ENCODE data around the gene PELI1.
"Not testable (repeated sequence)": the region's sequence is repeated elsewhere in the genome, so short reads cannot be mapped to it uniquely, and the experiment has no call there.

The PELI1 gene

GRCh38 chr2:64085936-64086335 is 58.3 kb downstream of the PELI1 start:
- DNase-seq (ENCODE audit: low read depth) = no peak

- no peak for DNase-seq (ENCODE audit: low read depth)
Observed at GRCh38 chr2:64081046-64081445, 63.2 kb downstream of the PELI1 start.

- DNase-seq (ENCODE audit: low read depth) = no peak
Observed at GRCh38 chr2:64080179-64080578, 64.0 kb downstream of the PELI1 start.

- DNase-seq (ENCODE audit: low read depth) = not testable (repeated sequence)
Observed at GRCh38 chr2:64079688-64080087, 64.5 kb downstream of the PELI1 start.

- DNase-seq (ENCODE audit: low read depth) = not testable (repeated sequence)
Observed at GRCh38 chr2:64076828-64077227, 67.4 kb downstream of the PELI1 start.

GRCh38 chr2:64074616-64075015 is 69.6 kb downstream of the PELI1 start:
- DNase-seq (ENCODE audit: low read depth) = not testable (repeated sequence)

- DNase-seq (ENCODE audit: low read depth) = no peak
Observed at GRCh38 chr2:64067326-64067725, 76.9 kb downstream of the PELI1 start.

- DNase-seq (ENCODE audit: low read depth) = no peak
Observed at GRCh38 chr2:64065516-64065915, 78.7 kb downstream of the PELI1 start.

- no peak for DNase-seq (ENCODE audit: low read depth)
Observed at GRCh38 chr2:64063924-64064331, 80.3 kb downstream of the PELI1 start.

- no peak for DNase-seq (ENCODE audit: low read depth)
Observed at GRCh38 chr2:64063454-64063853, 80.8 kb downstream of the PELI1 start.

- DNase-seq (ENCODE audit: low read depth) = no peak
Observed at GRCh38 chr2:64062840-64063239, 81.4 kb downstream of the PELI1 start.

GRCh38 chr2:64059270-64059669 is 85.0 kb downstream of the PELI1 start:
- no peak for DNase-seq (ENCODE audit: low read depth)

- no peak for DNase-seq (ENCODE audit: low read depth)
Observed at GRCh38 chr2:64056021-64056420, 88.2 kb downstream of the PELI1 start.

GRCh38 chr2:64054161-64054915 is 89.9 kb downstream of the PELI1 start:
- no peak for DNase-seq (ENCODE audit: low read depth)

GRCh38 chr2:64052463-64053241 is 91.6 kb downstream of the PELI1 start:
- DNase-seq (ENCODE audit: low read depth) = no peak

GRCh38 chr2:64049633-64050220 is 94.5 kb downstream of the PELI1 start:
- DNase-seq (ENCODE audit: low read depth) = no peak

GRCh38 chr2:64045938-64046337 is 98.3 kb downstream of the PELI1 start:
- DNase-seq (ENCODE audit: low read depth) = no peak

Data from HS-27A (cell line).